GM12801 (cell line): Measurements from ENCODE around the gene TAS2R40.

Experiments used
- CTCF ChIP-seq: IDR thresholded peaks from one replicate; pipeline ENCODE4 v1.5.1; 2011; ENCODE audit warnings: control low read depth; ENCODE audit not compliant: insufficient read length; ENCODE audit errors: extremely low read depth

TAS2R40 gene

GRCh38 chr7:143243614-143244013, 21.8 kb downstream of the TAS2R40 start:
- no peak for TF ChIP-seq CTCF

- no peak for TF ChIP-seq CTCF
Observed at GRCh38 chr7:143244321-143244720, 22.5 kb downstream of the TAS2R40 start.

- TF ChIP-seq CTCF = no peak
Observed at GRCh38 chr7:143245123-143245522, 23.3 kb downstream of the TAS2R40 start.

GRCh38 chr7:143247372-143247771, 25.5 kb downstream of the TAS2R40 start:
- TF ChIP-seq CTCF = no peak

- no peak for TF ChIP-seq CTCF
Observed at GRCh38 chr7:143248761-143249354, 27.0 kb downstream of the TAS2R40 start.

GRCh38 chr7:143250199-143250598, 28.4 kb downstream of the TAS2R40 start:
- TF ChIP-seq CTCF = no peak

- TF ChIP-seq CTCF = no peak
Observed at GRCh38 chr7:143250822-143251221, 29.0 kb downstream of the TAS2R40 start.

GRCh38 chr7:143252006-143252405, 30.2 kb downstream of the TAS2R40 start:
- TF ChIP-seq CTCF = no peak
